NCI-H748 (cell line): Measurements from ENCODE around the gene LCN10.
A peak's percentile ranks its signal among the peaks of the same experiment; 100 is the strongest.
"Not testable (repeated sequence)": the region's sequence is repeated elsewhere in the genome, so short reads cannot be mapped to it uniquely, and the experiment has no call there.

Experiments
- DNase-seq: peaks from one replicate; lab custom pipeline; 2025; ENCODE audit not compliant: unreplicated experiment; lab: John Stamatoyannopoulos, UW

Gene LCN10

DNA sequence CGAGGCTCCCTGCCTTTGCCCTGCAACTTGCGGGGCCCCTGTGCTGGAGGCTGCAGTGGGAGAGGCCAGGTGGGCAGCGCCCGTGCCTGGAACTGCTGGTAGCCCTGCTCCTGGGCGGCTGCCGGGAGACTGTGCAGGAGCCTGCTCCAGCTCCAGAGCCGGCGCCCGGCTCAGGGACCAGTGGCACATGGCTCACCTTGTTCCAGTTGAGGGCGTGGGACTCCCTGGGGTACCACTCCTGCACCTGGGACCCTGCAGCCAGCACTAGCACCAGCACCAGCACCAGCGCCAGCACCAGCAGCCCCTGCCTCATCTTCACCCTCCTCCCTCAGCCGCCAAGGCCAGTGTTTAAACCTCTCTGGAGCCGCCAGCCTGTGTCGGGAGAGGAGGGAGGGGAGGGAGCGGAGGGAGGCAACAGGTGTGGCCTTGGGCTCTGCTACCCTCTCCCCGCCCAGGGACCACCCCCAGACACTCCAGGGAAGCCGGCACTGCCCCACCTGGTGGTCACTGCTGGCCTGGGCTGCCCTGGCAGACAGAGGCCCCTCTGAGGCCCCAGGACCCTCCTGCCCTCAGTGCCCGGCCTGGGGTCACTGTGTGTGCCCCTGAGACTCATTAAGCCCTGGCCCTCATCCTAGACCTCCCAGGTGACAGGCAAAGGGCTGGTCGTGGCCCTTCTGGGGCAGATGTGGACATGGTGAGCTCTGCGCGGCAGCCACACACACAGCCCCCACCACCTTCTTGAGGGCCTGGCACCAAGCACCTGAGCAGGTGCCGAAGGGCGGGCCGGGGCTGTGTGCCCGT lies at the start of gene LCN10:
LCN10 (minus strand) TSS at position 350 of the 801 bp plus-strand sequence; CDS start at position 313, 37 bp downstream.
- peak; percentile 31 for DNase-seq

DNA sequence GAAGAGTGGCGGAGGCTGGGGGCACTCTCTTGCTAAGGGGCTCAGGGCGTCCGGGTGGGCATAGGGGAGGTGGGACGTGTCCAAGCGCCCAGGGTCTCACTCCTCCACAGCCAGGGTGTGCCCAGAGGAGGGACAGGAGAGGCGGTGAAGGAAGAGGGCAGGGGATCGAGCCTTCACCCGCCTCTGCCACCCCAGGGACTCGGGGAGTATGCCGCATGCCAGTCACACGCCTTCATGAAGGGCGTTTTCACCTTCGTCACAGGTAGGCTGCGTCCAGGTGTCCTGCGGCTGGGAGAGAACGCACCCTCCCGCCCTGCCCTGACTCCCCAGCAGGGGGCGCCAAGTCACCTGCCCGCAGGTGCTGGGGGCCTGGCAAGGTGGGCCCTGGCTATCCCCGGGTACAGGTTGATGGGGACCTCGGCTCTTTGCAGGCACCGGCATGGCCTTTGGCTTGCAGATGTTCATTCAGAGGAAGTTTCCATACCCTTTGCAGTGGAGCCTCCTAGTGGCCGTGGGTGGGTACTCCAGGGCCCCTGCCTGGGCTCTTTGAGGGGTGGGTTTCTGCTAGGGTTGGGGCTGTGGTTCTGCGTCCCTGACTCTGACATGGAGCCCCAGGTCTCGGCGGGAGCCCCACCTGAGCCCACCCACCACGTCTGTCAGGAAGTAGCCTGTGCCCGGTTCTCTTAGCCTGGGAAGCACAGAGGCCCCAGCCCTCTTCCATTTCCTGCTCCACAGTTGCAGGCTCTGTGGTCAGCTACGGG lies 49.0 kb upstream of the LCN10 start:
- DNase-seq: peak; percentile 89

DNA sequence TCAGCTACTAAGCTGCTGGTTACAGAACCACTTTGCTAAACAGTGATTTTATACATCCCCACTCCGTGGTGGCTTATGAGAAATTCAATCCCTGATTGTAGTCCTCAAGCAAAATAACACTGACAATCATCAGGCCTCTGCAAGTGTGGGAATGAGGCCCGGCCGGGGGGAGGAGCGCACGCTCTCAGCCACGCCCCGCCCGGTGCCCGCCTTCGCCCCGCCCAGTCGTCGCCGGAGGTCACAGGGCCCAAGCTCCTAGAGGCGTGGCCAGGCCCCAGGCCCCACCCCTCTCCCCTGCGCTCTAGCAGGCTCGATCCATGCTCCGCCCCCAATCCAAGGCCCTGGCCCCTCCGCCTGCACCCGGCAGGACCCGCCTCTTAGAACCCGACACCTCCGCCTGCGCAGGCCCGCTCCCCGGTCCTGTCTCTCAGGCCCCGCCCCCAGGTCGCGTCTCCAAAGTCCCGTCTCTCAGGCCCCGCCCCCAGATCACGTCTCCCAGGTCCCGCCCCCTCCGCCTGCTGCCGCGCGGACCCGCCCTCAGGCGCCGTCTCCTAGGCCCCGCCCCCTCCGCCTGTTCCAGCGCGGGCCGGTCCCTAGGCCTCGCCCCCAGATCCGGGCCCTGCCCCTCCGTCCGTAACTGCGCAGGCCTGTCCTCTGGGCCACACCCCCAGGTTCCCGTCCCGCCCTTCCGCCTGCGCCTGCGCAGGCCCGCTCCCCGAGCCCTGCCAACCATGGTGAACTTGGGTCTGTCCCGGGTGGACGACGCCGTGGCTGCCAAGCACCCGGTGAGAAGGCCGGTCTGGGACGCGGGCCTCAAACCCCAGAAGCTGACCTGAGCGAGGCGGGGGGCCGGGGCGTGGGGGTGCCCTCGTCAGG lies 48.1 kb upstream of the LCN10 start, which contains the start of gene TMEM141:
TMEM141 (plus strand) TSS at position 705 of the 876 bp plus-strand sequence; CDS start at position 732, 27 bp downstream.
- DNase-seq: peak; percentile 99

DNA sequence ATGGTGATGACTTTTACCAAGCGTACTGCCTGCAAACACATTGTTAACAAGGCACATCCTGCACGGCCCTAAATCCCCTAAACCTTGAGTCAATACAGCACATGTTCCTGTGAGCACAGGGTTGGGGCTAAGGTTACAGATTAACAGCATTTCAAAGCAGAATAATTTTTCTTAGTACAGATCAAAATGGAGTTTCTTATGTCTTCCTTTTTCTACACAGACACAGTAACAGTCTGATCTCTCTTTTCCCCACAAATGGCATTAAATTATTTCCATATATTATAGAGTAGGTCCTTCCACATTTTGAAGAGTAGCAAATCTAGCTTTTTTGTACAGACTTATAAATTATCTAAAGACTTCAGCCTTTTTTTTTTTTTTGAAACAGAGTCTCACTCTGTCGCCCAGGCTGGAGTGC lies 46.8 kb upstream of the LCN10 start:
- no peak for DNase-seq

DNA sequence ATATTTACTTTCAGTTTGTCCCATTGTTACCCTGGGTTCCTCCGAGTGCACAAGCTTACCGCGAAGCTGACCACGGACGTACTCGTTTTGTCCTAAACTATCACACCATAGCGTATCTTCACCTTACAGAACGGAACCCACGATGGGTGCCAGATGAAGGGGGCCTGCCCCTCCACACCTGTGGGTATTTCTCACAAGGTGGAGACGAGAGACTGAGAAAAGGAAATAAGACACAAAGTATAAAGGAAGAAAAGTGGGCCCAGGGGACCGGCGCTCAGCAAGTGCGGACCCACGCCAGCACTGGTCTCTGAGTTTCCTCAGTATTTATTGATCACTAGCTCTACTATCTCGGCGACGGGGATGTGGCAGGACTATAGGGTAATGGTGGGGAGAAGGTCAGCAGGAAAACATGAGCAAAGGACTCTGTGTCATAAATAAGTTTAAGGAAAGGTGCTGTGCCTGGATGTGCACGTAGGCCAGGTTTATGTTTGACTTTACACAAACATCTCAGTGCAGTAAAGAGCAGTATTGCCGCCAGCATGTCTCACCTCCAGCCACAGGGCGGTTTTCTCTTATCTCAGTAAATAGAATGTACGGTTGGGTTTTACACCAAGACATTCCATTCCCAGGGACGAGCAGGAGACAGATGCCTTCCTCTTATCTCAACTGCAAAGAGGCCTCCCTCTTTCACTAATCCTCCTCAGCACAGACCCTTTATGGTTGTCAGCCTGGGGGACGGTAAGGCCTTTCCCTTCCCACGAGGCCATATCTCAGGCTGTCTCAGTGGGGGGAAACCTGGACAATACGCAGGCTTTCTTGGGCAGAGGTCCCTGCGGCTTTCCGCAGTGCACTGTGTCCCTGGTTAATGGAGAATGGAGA lies 46.1 kb upstream of the LCN10 start:
- not testable (repeated sequence) for DNase-seq

DNA sequence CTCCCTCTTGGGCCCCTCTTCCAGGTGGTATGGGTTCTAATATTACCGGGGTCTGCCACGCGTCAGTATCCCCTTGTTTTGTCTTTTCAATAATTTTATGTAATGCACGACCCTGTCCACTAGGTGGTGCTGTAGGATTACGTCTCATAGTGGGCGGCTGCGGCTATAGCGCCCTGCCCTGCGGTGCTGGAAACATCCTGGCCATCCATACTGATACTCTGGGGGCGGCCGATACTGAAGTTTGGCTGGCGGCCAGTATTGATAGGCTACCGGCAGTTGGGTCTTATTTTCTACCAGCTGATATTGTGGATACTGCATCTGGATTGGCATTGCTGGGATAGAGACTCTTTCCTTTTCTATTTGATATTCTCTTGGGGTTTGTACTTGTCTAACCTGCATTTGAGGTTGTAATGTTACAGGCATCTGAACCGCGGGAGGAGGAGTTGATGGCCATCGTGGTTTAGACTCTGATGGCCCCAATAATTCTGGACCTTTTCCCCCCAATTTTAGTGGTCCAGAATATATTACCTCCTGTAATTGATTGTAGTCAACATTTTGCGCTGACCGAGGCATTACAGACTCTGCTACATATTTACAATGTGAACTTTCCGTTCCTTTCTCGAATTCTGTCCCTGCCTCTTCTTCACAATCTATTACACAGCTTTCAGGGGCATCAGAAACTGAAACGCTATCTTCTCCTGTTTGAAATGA lies 45.1 kb upstream of the LCN10 start:
- peak; percentile 81 for DNase-seq

DNA sequence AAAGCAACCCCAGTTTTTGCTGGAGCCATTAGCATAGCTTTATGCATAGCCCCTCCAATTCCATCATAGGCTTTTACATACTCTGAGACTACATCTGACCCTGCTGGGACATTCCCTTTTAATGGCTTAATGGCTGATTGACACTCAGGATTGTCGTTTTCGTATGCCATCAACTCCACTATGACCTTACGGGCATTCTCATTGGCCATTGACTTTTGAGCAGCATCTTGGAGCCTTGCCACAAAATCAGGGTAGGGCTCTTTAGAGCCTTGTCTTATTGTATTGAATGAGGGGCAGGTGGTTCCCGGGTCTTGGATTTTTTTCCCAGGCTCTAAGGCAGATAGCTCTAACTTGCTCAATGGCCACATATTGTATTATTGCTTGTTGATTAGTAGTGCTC lies 44.2 kb upstream of the LCN10 start:
- peak; percentile 54 for DNase-seq

DNA sequence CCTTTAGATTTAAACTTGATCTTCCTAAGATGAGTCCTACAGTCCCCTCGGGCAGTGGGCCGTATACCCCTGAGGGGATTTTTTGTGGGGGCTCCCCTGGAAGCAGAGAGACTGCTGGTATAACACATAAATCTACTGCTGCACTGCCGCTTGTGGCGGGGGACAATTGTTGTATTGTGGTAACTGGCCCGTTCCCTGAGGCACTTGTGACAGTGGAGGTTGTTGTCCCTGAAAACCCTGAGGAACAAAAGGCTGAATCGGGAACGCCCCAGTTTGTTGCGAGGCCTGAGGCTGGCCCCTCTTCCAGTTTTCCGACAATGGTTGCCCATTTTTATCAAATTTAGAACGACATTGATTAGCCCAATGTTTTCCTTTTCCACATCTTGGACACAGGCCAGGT lies 43.7 kb upstream of the LCN10 start:
- DNase-seq: peak; percentile 31

DNA sequence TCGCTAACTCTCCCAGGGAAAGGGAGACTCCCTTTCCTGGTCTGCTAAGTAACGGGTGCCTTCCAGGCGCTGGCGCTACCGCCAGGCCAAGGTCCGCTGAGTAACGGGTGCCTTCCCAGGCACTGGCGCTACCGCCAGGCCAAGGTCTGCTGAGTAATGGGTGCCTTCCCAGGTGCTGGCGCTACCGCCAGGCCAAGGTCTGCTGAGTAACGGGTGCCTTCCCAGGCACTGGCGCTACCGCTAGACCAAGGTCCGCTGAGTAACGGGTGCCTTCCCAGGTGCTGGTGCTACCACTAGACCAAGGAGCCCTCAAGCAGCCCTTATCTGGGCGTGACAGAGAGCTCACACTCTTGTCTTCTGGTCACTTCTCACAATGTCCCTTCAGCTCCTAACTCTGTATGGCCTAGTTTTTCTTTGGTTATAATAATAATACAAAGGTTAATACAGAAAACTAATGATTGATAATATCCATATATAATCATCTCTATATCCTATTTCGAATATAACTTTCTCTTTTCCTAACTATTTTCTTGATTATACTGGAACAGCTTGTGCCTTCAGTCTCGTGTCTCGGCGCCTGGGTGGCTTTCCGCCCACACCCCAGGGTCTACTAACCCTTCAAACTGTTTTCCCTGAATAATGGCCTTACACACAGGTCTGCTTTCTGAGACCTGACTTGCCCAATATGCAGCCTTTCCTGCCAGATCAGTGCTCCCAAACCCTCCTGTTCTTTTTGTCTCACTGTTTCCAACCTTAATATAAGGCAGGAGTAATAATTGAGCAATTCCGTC lies 43.0 kb upstream of the LCN10 start:
- not testable (repeated sequence) for DNase-seq

DNA sequence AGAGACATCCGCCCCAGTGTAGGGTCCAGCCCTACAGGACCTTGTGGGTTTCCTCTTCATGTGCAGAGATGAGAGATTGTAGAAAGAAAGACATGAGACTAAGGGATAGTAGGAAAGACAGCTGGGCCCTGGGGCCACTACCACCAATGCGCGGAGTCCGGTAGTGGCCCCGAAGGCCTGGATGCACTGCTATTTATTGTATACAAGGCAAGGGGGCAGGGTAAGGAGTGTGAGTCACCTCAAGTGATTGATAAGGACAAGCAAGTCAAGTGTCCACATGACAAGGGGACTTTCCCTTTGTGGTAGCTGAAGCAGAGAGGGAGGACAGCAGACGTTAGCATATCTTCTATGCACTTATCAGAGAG lies 42.2 kb upstream of the LCN10 start:
- no peak for DNase-seq

DNA sequence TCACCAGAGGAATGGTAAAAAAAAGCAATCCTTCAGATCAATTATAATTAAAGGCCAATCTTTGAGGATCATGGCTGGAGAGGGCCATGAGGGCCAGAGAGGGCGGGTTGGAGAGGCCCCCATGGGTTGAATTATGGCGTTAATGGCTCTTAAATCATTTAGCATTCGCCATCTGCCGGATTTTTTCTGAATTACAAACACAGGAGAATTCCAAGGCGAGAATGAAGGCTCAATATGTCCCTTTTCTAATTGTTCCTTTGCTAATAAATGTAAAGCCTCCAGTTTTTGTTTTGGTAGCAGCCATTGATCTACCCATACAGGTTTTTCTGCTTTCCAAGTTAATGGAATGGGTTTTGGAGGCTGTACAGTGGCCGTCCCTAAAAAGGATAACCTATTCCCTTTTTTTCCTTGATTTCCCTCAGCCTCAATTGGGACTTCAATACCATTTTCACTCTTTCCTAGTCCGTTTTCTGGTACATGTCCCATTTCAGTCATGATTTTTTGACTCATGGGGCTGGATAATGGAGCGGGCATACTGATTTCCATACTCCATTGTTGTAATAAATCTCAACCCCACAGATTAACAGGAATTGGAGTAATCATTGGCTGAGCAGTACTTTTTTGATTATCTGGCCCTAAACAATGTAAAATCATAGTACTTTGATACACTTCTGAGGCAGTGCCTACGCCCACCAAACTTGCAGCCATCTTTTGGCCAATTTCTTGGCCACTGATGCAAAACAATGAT lies 41.7 kb upstream of the LCN10 start:
- peak; percentile 70 for DNase-seq

DNA sequence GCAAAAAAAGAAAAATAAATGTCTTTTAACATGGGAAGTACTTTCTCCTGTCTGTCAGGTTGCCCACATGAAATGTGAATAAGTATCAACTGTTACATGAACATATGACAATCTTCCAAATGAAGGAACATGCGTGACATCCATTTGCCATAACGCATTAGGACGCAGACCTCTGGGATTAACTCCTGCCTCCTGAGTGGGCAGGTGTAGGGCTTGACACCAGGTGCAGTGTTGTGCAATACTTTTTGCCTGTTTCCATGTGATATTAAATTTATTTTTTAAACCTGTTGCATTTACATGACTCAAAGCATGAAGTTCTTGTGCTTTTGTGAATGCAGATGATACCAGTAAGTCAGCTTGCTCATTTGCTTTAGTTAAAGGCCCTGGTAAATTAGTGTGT lies 39.7 kb upstream of the LCN10 start:
- DNase-seq: no peak

DNA sequence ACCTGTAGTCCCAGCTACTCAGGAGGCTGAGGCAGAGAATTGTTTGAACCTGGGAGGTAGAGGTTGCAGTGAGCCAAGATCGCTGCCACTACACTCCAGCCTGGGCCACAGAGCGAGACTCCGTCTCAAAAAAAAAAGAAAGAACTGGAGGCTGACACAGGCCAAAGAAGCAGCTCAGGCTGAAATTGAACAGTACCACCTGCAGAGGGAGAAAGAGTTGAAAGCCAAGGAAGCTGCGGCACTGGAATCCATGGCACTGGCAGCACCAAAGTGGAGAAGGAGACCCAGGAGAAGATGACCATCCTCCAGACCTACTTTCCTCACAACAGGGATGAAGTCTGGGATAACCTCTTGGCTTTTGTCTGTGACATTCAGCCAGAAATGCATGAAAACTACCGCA lies 37.1 kb upstream of the LCN10 start:
- DNase-seq: no peak

DNA sequence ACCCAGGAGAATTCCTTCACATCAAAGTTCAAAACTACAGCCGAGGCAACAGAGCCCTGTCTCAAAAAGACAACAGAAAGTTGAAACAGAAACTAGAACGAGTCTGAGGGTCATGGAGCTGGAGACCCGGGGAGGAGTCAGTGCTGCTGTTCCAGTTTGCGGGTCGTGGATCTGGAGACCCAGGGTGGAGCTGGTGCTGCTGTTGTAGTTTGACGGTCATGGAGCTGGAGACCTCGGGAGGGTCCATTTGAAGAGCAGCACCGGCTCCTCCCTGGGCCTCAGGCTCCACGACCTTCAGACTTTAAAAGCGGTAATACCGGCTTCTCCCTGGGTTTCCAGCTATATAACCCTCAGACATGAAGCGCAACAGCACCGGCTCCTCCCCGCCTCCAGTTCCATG lies 34.6 kb upstream of the LCN10 start:
- no peak for DNase-seq

DNA sequence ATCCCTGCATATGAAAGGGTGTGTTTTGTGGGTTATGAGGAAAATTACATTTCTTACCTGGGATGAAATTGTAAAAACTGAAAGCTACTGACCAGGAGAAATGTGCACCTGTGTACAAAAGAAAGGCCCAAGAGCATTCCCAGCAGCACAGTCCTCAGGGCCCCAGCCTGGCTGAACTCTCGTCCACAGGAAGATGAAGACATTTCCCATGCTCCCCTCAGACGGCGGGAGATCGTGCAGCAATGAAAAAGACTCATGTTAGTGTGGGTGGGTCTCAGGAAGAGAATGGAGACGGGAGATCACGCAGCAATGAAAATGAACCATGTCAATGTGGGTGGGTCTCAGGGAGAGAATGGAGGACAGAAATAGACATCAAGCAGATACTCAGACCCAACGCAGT lies 34.2 kb upstream of the LCN10 start:
- DNase-seq: no peak

DNA sequence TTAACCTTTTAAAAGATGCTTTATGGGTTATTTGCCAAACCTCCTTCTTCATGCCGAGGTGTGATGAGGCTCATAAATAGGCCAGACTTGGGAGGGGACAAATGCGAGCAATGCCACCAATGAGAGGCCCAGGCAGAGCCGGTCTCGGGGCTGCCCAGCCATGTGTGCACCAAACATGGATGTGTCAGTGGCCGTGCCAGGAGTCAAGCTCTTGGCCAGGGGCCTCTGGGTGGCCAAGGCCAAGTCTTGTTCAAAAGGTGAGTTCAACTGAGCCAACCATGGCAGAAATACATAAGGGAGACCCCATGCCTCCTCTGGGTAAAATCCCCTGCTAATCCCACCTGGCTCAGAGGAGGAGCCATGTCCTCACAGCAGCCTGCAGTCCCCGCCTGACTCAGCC lies 32.5 kb upstream of the LCN10 start:
- no peak for DNase-seq

DNA sequence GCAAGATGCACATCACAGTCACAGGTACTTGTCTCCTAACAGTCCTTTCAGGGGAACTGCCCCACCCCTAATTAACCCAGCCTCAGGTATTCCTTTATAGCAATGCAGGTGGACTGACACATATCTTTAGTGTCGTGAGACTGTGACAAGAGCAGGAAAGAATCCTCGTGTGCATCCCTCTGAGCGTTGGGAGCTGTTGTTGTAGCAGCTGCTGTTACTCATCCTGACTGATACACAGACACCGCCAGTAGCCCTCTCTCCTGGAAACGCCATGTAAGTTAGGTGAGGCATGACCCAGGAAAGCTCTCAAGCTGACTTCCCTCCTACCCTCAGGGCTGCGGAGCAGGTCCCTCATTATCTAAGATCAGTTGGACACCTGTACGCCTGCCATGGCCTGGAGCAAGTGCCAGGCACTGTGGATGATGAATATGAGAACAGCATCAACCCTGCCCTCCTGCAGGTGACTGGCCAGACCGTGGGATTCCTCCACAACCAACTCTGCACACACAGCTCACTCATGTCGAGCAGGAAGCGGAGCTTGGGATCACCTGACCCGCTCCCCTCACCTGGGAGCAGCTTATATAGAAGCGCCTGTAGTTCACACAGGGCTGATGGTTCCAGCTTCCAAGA lies 31.8 kb upstream of the LCN10 start:
- no peak for DNase-seq
